Subcutaneous adipose tissue (tissue), 4 donors: ENCODE measurements around the gene METTL13. TPM values are rescaled to one million over a fixed set of nuclear protein-coding genes. Genes with fewer than 3 reads are reported as not detected.

Experiments used
- total RNA-seq, 4 donors: library from RNA; depleted of rRNA; stranded (reverse); fragments of >200 nt; gene quantifications; one replicate each; pipeline ENCODE4 v1.1.0, GENCODE V29; 2016
- TF ChIP-seq, protein P1 (sequence below): fragments of 450-650 bp; IDR thresholded peaks from one replicate; pipeline ENCODE4 v1.5.1; 2016; ENCODE audit warnings: low read depth, mild to moderate bottlenecking, control low read depth, antibody characterized with exemption, moderate library complexity

The METTL13 gene
- total RNA-seq, 4 donors from 2014 or later = 15.0 to 26.9 (median 22.0) TPM

DNA sequence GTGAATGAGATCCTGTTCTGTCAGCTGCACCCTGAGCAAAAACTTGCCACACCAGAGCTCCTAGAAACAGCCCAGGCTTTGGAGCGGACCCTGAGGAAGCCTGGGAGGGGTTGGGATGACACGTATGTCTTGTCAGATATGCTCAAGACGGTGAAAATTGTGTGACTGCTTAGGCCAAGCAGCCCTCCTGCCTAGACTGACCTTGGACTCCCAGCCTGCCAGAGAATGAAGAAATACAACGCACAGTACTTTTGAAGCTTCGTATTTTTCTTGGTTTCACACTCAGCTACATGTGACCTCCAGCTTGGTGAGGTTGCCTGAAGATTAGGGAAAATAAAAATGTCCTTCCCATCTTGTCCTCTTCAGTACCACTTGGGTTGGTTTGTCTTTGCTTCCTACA is 15.1 kb downstream of the METTL13 start:
- TF ChIP-seq, protein P1, sequence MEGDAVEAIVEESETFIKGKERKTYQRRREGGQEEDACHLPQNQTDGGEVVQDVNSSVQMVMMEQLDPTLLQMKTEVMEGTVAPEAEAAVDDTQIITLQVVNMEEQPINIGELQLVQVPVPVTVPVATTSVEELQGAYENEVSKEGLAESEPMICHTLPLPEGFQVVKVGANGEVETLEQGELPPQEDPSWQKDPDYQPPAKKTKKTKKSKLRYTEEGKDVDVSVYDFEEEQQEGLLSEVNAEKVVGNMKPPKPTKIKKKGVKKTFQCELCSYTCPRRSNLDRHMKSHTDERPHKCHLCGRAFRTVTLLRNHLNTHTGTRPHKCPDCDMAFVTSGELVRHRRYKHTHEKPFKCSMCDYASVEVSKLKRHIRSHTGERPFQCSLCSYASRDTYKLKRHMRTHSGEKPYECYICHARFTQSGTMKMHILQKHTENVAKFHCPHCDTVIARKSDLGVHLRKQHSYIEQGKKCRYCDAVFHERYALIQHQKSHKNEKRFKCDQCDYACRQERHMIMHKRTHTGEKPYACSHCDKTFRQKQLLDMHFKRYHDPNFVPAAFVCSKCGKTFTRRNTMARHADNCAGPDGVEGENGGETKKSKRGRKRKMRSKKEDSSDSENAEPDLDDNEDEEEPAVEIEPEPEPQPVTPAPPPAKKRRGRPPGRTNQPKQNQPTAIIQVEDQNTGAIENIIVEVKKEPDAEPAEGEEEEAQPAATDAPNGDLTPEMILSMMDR = no peak

DNA sequence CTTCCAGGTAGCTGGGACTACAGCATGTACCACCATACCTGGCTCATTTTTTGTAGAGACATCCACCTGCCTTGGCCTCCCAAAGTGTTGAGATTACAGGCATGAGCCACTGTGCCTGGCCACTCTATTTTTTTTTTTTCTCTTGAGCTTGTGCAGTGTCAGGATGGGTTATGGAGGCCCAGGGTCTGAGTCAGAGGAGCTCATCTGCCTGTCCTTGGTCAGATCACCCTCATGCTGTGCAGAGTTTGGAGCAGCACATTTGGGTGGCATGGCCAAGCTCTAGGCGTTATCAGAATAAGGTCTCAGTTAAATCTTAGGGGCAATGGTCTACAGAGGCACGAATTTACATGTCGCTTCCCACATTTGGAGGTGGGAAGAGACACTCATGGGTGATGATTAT is 16.9 kb downstream of the METTL13 start:
- TF ChIP-seq, protein P1 = no peak

DNA sequence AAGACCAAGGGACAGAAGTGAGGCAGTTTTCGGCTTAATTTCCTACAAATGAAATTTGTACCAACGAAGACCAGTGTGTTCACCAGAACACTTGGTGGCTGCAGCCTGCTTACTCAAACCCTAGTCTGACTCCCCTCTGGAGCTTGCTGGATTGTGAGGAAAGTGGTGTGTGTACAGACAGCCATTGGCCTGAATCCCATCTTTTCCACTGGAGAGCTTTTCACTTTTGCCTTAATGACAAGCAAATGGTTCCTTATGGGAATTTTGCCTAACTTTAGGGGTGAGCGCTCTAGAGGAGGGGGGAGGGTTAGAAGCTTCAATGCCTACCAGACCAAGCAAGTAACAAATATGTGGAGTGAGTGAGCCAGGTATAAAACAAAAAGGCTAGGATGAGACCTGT is 17.3 kb downstream of the METTL13 start:
- TF ChIP-seq, protein P1 = no peak

DNA sequence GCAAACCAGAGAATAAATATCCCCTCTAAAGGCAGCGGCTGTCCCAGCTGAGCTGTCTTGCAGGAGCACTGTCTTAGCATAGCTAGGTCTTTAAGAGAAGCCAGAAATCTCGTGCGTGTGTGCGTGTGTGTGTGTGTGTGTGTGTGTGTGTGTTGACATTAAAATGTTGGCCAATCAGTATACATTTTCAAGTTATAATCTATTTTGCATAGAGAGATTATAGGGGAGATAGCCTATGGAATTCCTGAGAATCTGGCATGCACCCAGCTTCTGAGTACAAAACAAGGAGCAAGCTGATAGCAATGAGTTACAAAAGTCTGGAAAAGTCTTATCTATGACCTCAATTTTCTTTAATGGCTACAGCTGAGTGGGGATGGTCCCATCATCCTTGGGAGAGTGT is 17.7 kb downstream of the METTL13 start:
- TF ChIP-seq, protein P1 = no peak

DNA sequence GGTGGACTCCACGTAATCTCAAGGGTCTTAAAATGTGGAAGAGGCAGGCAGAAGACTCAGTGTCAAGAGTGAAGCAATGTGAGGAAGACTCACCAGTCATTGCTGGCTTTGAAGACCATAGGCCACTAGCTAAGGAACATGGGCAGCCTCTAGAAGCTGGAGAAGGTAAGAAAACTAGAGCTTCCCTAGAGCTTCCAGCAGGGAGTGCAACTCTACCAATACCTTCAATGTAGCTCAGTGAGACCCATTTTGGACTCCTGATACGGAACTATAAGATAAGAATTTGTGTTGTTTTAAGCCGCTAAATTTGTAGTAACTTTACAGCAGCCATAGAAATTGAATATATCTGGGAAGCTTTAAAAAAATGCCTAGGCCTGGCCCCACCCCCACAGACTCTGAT is 18.9 kb downstream of the METTL13 start:
- TF ChIP-seq, protein P1 = no peak

DNA sequence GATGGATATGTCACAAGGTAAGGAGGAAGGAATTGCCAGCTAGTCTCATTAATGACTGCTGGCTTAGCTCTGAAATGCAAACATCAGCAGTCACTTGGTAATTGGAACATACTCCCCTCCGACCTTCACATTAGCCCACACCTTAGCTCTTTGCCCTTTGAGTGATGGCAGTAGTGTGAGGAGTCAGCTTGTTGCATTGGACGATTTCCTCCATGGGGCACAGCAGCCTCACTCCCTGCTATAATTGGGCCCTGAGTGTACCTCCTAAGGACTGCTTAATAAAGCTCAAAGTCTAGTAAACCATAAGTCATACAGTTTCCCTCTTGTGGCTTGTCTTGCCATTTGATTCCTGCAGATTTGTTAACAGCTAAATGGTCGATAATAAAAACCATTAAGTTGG is 19.4 kb downstream of the METTL13 start:
- TF ChIP-seq, protein P1 = no peak

DNA sequence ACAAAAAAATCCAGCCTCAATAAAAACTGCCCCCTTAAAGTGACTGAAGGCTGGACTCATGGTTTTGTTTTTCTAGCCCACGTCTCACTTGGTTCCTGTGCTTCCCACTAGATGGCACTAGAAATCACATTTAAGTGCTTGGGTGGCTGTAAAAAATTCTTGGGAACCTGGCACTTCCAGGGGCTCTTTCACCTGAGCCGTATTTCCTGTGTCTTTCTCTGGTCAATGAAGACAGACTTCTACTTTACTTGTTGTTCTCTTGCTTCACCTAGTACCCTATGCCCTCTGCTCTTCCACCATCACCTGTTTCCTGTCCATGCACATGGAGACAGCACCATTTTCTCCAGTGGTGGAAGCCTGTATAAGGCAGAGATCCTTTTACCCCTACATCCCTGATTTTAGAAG is 20.0 kb downstream of the METTL13 start:
- TF ChIP-seq, protein P1 = no peak
